Panc1 (cell line): ENCODE data around the gene MAPKAP1. TPM values are rescaled to one million over a fixed set of nuclear protein-coding genes. Genes with fewer than 3 reads are reported as not detected.

Source experiments
- ATAC-seq: fragments of 200-7000 bp; cut with Tn5 transposase; 2 replicates; pipeline ENCODE4 v1.9.1; 2020; ENCODE audit warnings: mild to moderate bottlenecking, moderate library complexity
- BruUV-seq: library from RNA; stranded (reverse); fragments of 400-500 nt; replicated peaks from 2 replicates; lab custom pipeline; 2021; lab: Mats Ljungman, UMichigan
- CTCF ChIA-PET: fragments of 300-600 bp; sonication (Branson Sonifier 250); formaldehyde crosslinking; loops from one replicate; lab custom pipeline; 2022; ENCODE audit warnings: antibody characterized with exemption; lab: Charles Lee
- POLR2A ChIA-PET: fragments of 300-600 bp; sonication (Branson Sonifier 250); formaldehyde crosslinking; loops from one replicate; lab custom pipeline; 2022; ENCODE audit warnings: antibody characterized with exemption; lab: Charles Lee
- DNase-seq: peaks from one replicate; pipeline ENCODE4 v3.0.0-alpha.2; 2010; ENCODE audit warnings: low read depth, low spot score
- H3K27ac ChIP-seq: 2 replicates; pipeline ENCODE4 v1.5.1; 2011; ENCODE audit warnings: mild to moderate bottlenecking, low read length, inconsistent platforms
- H3K27me3 ChIP-seq: fragments of 200-500 bp; sonication (Bioruptor generic); 2 replicates; pipeline ENCODE4 v1.6.0; 2014; ENCODE audit warnings: low read length, inconsistent platforms; ENCODE audit not compliant: control insufficient read depth, insufficient read depth
- H3K36me3 ChIP-seq: fragments of 200-500 bp; sonication (Bioruptor generic); 2 replicates; pipeline ENCODE4 v1.5.1; 2014; ENCODE audit warnings: inconsistent platforms, mild to moderate bottlenecking, low read length, moderate library complexity; ENCODE audit not compliant: control insufficient read depth, insufficient read depth
- H3K4me1 ChIP-seq: 2 replicates; pipeline ENCODE4 v1.5.1; 2011; ENCODE audit warnings: inconsistent platforms, mild to moderate bottlenecking, low read length, moderate library complexity; ENCODE audit not compliant: control insufficient read depth, insufficient read depth
- H3K4me3 ChIP-seq, 2 experiments: 2 replicates each; pipeline ENCODE4 v1.5.1; 2011 to 2012; ENCODE audit warnings: low read depth in 2 of 2, low read length in 2 of 2, mild to moderate bottlenecking in 2 of 2, inconsistent platforms in 1 of 2, moderate library complexity in 1 of 2
- H3K9me3 ChIP-seq: fragments of 200-500 bp; sonication (Bioruptor generic); 2 replicates; pipeline ENCODE4 v1.5.1; 2014; ENCODE audit warnings: low read depth, mild to moderate bottlenecking, inconsistent platforms, low read length, moderate library complexity; ENCODE audit not compliant: control insufficient read depth, insufficient read depth
- CTCF ChIP-seq: fragments of 450-650 bp; IDR thresholded peaks from 2 replicates; pipeline ENCODE4 v1.5.1; 2017; ENCODE audit warnings: mild to moderate bottlenecking
- POLR2AphosphoS5 ChIP-seq: IDR thresholded peaks from 2 replicates; pipeline ENCODE4 v1.6.1; 2012; ENCODE audit warnings: mild to moderate bottlenecking, low read depth, low read length, moderate library complexity
- REST ChIP-seq, 2 experiments: IDR thresholded peaks; 2 replicates each; pipeline ENCODE4 v1.6.1; 2011 to 2012; ENCODE audit warnings: low read depth in 2 of 2, control low read depth in 1 of 2, low read length in 1 of 2, mild to moderate bottlenecking in 1 of 2, moderate library complexity in 1 of 2; ENCODE audit not compliant: insufficient read depth in 1 of 2
- SIN3A ChIP-seq: IDR thresholded peaks from 2 replicates; pipeline ENCODE4 v1.6.1; 2012; ENCODE audit warnings: low read depth, mild to moderate bottlenecking, low read length, moderate library complexity, borderline replicate concordance; ENCODE audit not compliant: insufficient read depth
- TCF7L2 ChIP-seq: IDR thresholded peaks from 2 replicates; pipeline ENCODE4 v1.6.1; 2011; ENCODE audit warnings: mild to moderate bottlenecking, low read depth, low read length, inconsistent platforms
- in situ Hi-C: cut with HindIII; loops from 2 replicates; pipeline ENCODE4 v1.10.0; 2016; ENCODE audit warnings: low sequenced_read_pairs, low pct_unique_long_range_greater_than_20kb
- intact Hi-C: fragments of 100-400 bp; cut with micrococcal nuclease; formaldehyde crosslinking; loops from one replicate; pipeline ENCODE4 v1.10.0; 2022; ENCODE audit not compliant: unreplicated experiment
- total RNA-seq: library from RNA; stranded (reverse); gene quantifications from one replicate; pipeline ENCODE4 v1.2.1, GENCODE V29; 2021; ENCODE audit not compliant: unreplicated experiment

MAPKAP1 gene
- total RNA-seq, 1 experiment from 2014 or later: 72.7 TPM

GRCh38 chr9:125541840-125542243, 165.2 kb downstream of the MAPKAP1 start:
- TF ChIP-seq REST (IDR thresholded peaks at IDR 0.05; ENCODE audit: insufficient read depth in 1 of 2, low read depth in 2 of 2, low read length in 1 of 2) (no peak), POLR2AphosphoS5 (no peak), TCF7L2 (no peak), CTCF (no peak), SIN3A (no peak)
- POLR2A ChIA-PET: no interaction called here
- Histone ChIP-seq H3K9me3 (no peaks in the 10 kb centered on the region), H3K27ac (no peak overlapping the region), H3K4me3 (no peak overlapping the region), H3K36me3 (peaks cover 3% of the 10 kb centered on the region; the same call in 1 of the 2 replicates), H3K27me3 (no peaks in the 10 kb centered on the region), H3K4me1 (peaks cover 14% of the 10 kb centered on the region)
- in situ Hi-C loops (no loop called here), intact Hi-C loops (no loop called here)
- DNase-seq (no peak), ATAC-seq (no peak)
- no TSS peak for BruUV-seq
- CTCF ChIA-PET: no interaction called here

- intact Hi-C loops: no loop called here
- in situ Hi-C loops: no loop called here
- Histone ChIP-seq H3K9me3 (no peaks in the 10 kb centered on the region), H3K4me1 (peaks cover 14% of the 10 kb centered on the region), H3K27me3 (no peaks in the 10 kb centered on the region), H3K27ac (no peak overlapping the region), H3K4me3 (no peak overlapping the region), H3K36me3 (peaks cover 3% of the 10 kb centered on the region; the same call in 1 of the 2 replicates)
- no peak for TF ChIP-seq SIN3A
- no peak for TF ChIP-seq TCF7L2
- no peak for TF ChIP-seq REST (IDR thresholded peaks at IDR 0.05; ENCODE audit: insufficient read depth in 1 of 2, low read depth in 2 of 2, low read length in 1 of 2)
- no peak for TF ChIP-seq POLR2AphosphoS5
- TF ChIP-seq CTCF: no peak
- no peak for ATAC-seq
- POLR2A ChIA-PET: no interaction called here
- CTCF ChIA-PET: no interaction called here
- DNase-seq: no peak
- BruUV-seq: no TSS peak
Observed at GRCh38 chr9:125540497-125540896, 166.5 kb downstream of the MAPKAP1 start.
